ENCODE measurements around the gene RTL1.

GRCh38 chr14:100890061-100890850 is 13.3 kb downstream of the RTL1 start:
- TF ChIP-seq CTCF (IDR thresholded peaks at IDR 0.05) (no peak), POLR2A (IDR thresholded peaks at IDR 0.05) (no peak), POLR2AphosphoS5 (IDR thresholded peaks at IDR 0.05) (no peak), EP300 (IDR thresholded peaks at IDR 0.05) (no peak)

Measured in gastroesophageal sphincter (tissue), 3 donors.